Panc1 (cell line): ENCODE measurements around the gene ZYG11B.

Source experiments
- CTCF ChIP-seq: fragments of 450-650 bp; IDR thresholded peaks from 2 replicates; pipeline ENCODE4 v1.5.1; 2017; ENCODE audit warnings: mild to moderate bottlenecking
- POLR2AphosphoS5 ChIP-seq: IDR thresholded peaks from 2 replicates; pipeline ENCODE4 v1.6.1; 2012; ENCODE audit warnings: mild to moderate bottlenecking, low read depth, low read length, moderate library complexity
- REST ChIP-seq, 2 experiments: IDR thresholded peaks; 2 replicates each; pipeline ENCODE4 v1.6.1; 2011 to 2012; ENCODE audit warnings: low read depth in 2 of 2, control low read depth in 1 of 2, low read length in 1 of 2, mild to moderate bottlenecking in 1 of 2, moderate library complexity in 1 of 2; ENCODE audit not compliant: insufficient read depth in 1 of 2
- SIN3A ChIP-seq: IDR thresholded peaks from 2 replicates; pipeline ENCODE4 v1.6.1; 2012; ENCODE audit warnings: low read depth, mild to moderate bottlenecking, low read length, moderate library complexity, borderline replicate concordance; ENCODE audit not compliant: insufficient read depth

GRCh38 chr1:52786148-52786547, 59.9 kb downstream of the ZYG11B start:
- TF ChIP-seq CTCF (no peak), POLR2AphosphoS5 (no peak), REST (IDR thresholded peaks at IDR 0.05; ENCODE audit: insufficient read depth in 1 of 2, low read depth in 2 of 2, low read length in 1 of 2) (no peak), SIN3A (no peak)
